Endothelial cell of umbilical vein (primary cell): ENCODE results near the gene SPOPL. TPM values are rescaled to one million over a fixed set of nuclear protein-coding genes. Genes with fewer than 3 reads are reported as not detected.
A peak's percentile ranks its signal among the peaks of the same experiment; 100 is the strongest.

Experiments used
- BruUV-seq: library from RNA; stranded (reverse); fragments of 400-500 nt; replicated peaks from 2 replicates; lab custom pipeline; 2021; lab: Mats Ljungman, UMichigan
- CTCF ChIA-PET: fragments of 300-600, 350-600 bp; sonication (Branson Sonifier 250); formaldehyde crosslinking; loops from one replicate; lab custom pipeline; 2021; ENCODE audit warnings: antibody characterized with exemption, inconsistent platforms; lab: Charles Lee
- POLR2A ChIA-PET: fragments of 300-600, 350-600 bp; sonication (Branson Sonifier 250); formaldehyde crosslinking; loops from one replicate; lab custom pipeline; 2021; ENCODE audit warnings: antibody characterized with exemption, inconsistent platforms; lab: Charles Lee
- DNase-seq: peaks from one replicate; pipeline ENCODE4 v3.0.0-alpha.2; 2011; ENCODE audit warnings: low read depth, low spot score
- FAIRE-seq: peaks from 2 replicates; lab custom pipeline; 2011; peaks lifted over from hg19 to GRCh38; lab: Jason Lieb, UNC
- H2AFZ ChIP-seq: 2 replicates; pipeline ENCODE4 v1.6.0; 2012; ENCODE audit warnings: low read depth, low read length, control low read depth, inconsistent platforms
- H3K27ac ChIP-seq: 2 replicates; pipeline ENCODE4 v1.5.1; 2011; ENCODE audit warnings: low read depth, mild to moderate bottlenecking, control low read depth, low read length, moderate library complexity; ENCODE audit not compliant: insufficient read depth
- H3K27me3 ChIP-seq, 2 experiments: 2 replicates each; pipeline versions ENCODE4 v1.6.0 to v1.6.1; 2011; ENCODE audit warnings: low read length in 2 of 2, mixed read lengths in 1 of 2; ENCODE audit not compliant: control insufficient read depth in 2 of 2, insufficient read depth in 2 of 2
- H3K36me3 ChIP-seq, 2 experiments: 2 replicates in 1 of 2; 3 replicates in 1 of 2; pipeline ENCODE4 v1.5.1; 2011; ENCODE audit warnings: low read length in 2 of 2, mild to moderate bottlenecking in 1 of 2, moderate library complexity in 1 of 2; ENCODE audit not compliant: control insufficient read depth in 2 of 2, insufficient read depth in 2 of 2; ENCODE audit errors: extremely low read depth in 1 of 2
- H3K4me1 ChIP-seq: 3 replicates; pipeline ENCODE4 v1.5.1; 2011; ENCODE audit warnings: mild to moderate bottlenecking, low read length; ENCODE audit not compliant: control insufficient read depth, insufficient read depth; ENCODE audit errors: extremely low read depth
- H3K4me2 ChIP-seq: 2 replicates; pipeline ENCODE4 v1.6.1; 2011; ENCODE audit warnings: low read length, control low read depth, mixed read lengths; ENCODE audit not compliant: insufficient read depth
- H3K4me3 ChIP-seq, 3 experiments: fragments of 200-600 bp in 1 of 3; sonication (generic), shearing (Covaris generic) in 1 of 3; replicated peaks in 1 of 3; 2 replicates each; pipeline ENCODE4 v1.5.1; 2011 to 2016; ENCODE audit warnings: control low read depth in 3 of 3, low read length in 3 of 3, mild to moderate bottlenecking in 2 of 3, inconsistent platforms in 1 of 3, low read depth in 1 of 3, moderate library complexity in 1 of 3; ENCODE audit not compliant: insufficient read depth in 1 of 3
- H3K79me2 ChIP-seq: 2 replicates; pipeline ENCODE4 v1.6.0; 2012; ENCODE audit warnings: low read length, inconsistent platforms; ENCODE audit not compliant: control insufficient read depth, insufficient read depth
- H3K9ac ChIP-seq: replicated peaks from 2 replicates; pipeline ENCODE3; 2011; ENCODE audit warnings: low read length, control low read depth; ENCODE audit not compliant: insufficient read depth; ENCODE audit errors: extremely low read depth
- H3K9me1 ChIP-seq: replicated peaks from 3 replicates; pipeline ENCODE4 v1.6.0; 2011; ENCODE audit warnings: mild to moderate bottlenecking, low read length; ENCODE audit not compliant: control insufficient read depth, insufficient read depth; ENCODE audit errors: extremely low read depth
- H3K9me3 ChIP-seq: replicated peaks from 2 replicates; pipeline ENCODE4 v1.5.1; 2012; ENCODE audit warnings: low read length, inconsistent platforms; ENCODE audit not compliant: control insufficient read depth, insufficient read depth
- H4K20me1 ChIP-seq: replicated peaks from 2 replicates; pipeline ENCODE3; 2011; ENCODE audit warnings: mild to moderate bottlenecking, low read length; ENCODE audit not compliant: control insufficient read depth, insufficient read depth; ENCODE audit errors: extremely low read depth
- CTCF ChIP-seq, 2 donors: IDR thresholded peaks; 1 replicate in 1 of 2; 2 replicates in 1 of 2; pipeline ENCODE4 v1.5.1; 2011; ENCODE audit warnings: low read length in 2 of 2, mild to moderate bottlenecking in 2 of 2, moderate library complexity in 2 of 2, control low read depth in 1 of 2, inconsistent platforms in 1 of 2, low read depth in 1 of 2; ENCODE audit not compliant: insufficient read depth in 1 of 2; ENCODE audit errors: extremely low read depth in 1 of 2
- JUN ChIP-seq: IDR thresholded peaks from 2 replicates; pipeline ENCODE4 v1.6.1; 2011; ENCODE audit warnings: borderline replicate concordance, low read depth; ENCODE audit not compliant: insufficient read length, insufficient read depth
- MAX ChIP-seq: IDR thresholded peaks from 2 replicates; pipeline ENCODE4 v1.6.1; 2011; ENCODE audit not compliant: insufficient read depth, insufficient read length
- dilution Hi-C: fragments of 300-500 bp; cut with MboI; formaldehyde crosslinking; loops from one replicate; pipeline ENCODE4 v1.15.0; 2019; ENCODE audit warnings: low sequenced_read_pairs; ENCODE audit not compliant: extremely low pct_ligation_motif_present
- intact Hi-C: fragments of 100-400 bp; cut with micrococcal nuclease; formaldehyde crosslinking; loops from one replicate; pipeline ENCODE4 v1.10.0; 2022
- polyA plus RNA-seq, 4 experiments: library from polyadenylated mRNA; depleted of rRNA in 3 of 4; stranded (reverse) in 3 of 4; unstranded in 1 of 4; fragments of >200 nt; gene quantifications; 2 replicates each; pipeline versions ENCODE4 v1.2.1 to v1.2.3, GENCODE V29; 2011 to 2012; ENCODE audit warnings: missing spikeins in 1 of 4
- total RNA-seq: library from RNA; stranded (reverse); gene quantifications from 2 replicates; pipeline ENCODE4 v1.2.3, GENCODE V29; 2021

The SPOPL gene
- total and polyA plus RNA-seq, 2 donors (not counting 3 experiments of a cell fraction or from before 2014, with no cell fraction given): 3.1 to 17.4 TPM

- peak; percentile 17 for TF ChIP-seq JUN
- TF ChIP-seq CTCF (IDR thresholded peaks at IDR 0.05; ENCODE audit: extremely low read depth in 1 of 2, insufficient read depth in 1 of 2, low read depth in 1 of 2, low read length in 2 of 2): no peak
- H3K4me2 ChIP-seq: peak overlapping the region; percentile 22
- no peak overlapping the region for H2AFZ ChIP-seq
- no peak overlapping the region for H3K9ac ChIP-seq
- no peak overlapping the region for H3K4me3 ChIP-seq
- no peaks in the 10 kb centered on the region for H3K9me1 ChIP-seq
- ChIA-PET POLR2A (interaction anchor here (0.9 kb wide), 1 partner anchor 107 kb away, joined by 4 read pairs; the partner anchor contains the start of gene SPOPL), CTCF (interaction anchor here (0.9 to 1.6 kb wide), 3 partner anchors 11 to 19 kb away, joined by 3 to 4 read pairs (median 4); no protein-coding TSS in a partner anchor)
- peaks cover 5% of the 10 kb centered on the region for H3K4me1 ChIP-seq
- no peaks in the 10 kb centered on the region for H3K27me3 ChIP-seq
- BruUV-seq: no TSS peak
- no peaks in the 10 kb centered on the region for H4K20me1 ChIP-seq
- H3K79me2 ChIP-seq: no peaks in the 10 kb centered on the region
- intact Hi-C loops (loop anchor here (5.0 kb wide), 1 partner anchor 105 kb away; the partner anchor contains the start of gene SPOPL), dilution Hi-C loops (no loop called here)
- DNase-seq (peak; percentile 71), FAIRE-seq (peak; percentile 84)
- no peaks in the 10 kb centered on the region for H3K9me3 ChIP-seq
- H3K27ac ChIP-seq: no peak overlapping the region
- no peaks in the 10 kb centered on the region for H3K36me3 ChIP-seq
Measured at GRCh38 chr2:138607746-138608145, 106.2 kb downstream of the SPOPL start.

GRCh38 chr2:138609446-138609845 is 107.9 kb downstream of the SPOPL start:
- intact Hi-C loops: loop anchor here (5.0 kb wide), 1 partner anchor 107 kb away; the partner anchor contains the start of gene SPOPL
- no peaks in the 10 kb centered on the region for H3K79me2 ChIP-seq
- H3K27me3 ChIP-seq: no peaks in the 10 kb centered on the region
- no peak overlapping the region for H3K4me2 ChIP-seq
- H4K20me1 ChIP-seq: no peaks in the 10 kb centered on the region
- TF ChIP-seq MAX: no peak
- no peak overlapping the region for H3K4me3 ChIP-seq
- DNase-seq (no peak), FAIRE-seq (no peak)
- BruUV-seq: no TSS peak
- CTCF ChIA-PET: no interaction called here
- H3K36me3 ChIP-seq: no peaks in the 10 kb centered on the region
- peaks cover 5% of the 10 kb centered on the region for H3K4me1 ChIP-seq
- no peak overlapping the region for H3K27ac ChIP-seq
- H3K9me3 ChIP-seq: no peaks in the 10 kb centered on the region
- no peak overlapping the region for H2AFZ ChIP-seq
- dilution Hi-C loops: no loop called here
- H3K9me1 ChIP-seq: no peaks in the 10 kb centered on the region
- H3K9ac ChIP-seq: no peak overlapping the region
- POLR2A ChIA-PET: no interaction called here
